Glomerular visceral epithelial cell (primary cell): Measurements from ENCODE around the gene PI4KA.
A peak's percentile ranks its signal among the peaks of the same experiment; 100 is the strongest.
"Not testable (repeated sequence)": the region's sequence is repeated elsewhere in the genome, so short reads cannot be mapped to it uniquely, and the experiment has no call there.

Source experiments
- DNase-seq: peaks from one replicate; pipeline ENCODE4 v3.0.0-alpha.2; 2016; ENCODE audit errors: extremely low spot score

Gene PI4KA

GRCh38 chr22:20858615-20859416 is at the start of gene PI4KA, which contains the start of gene SNAP29:
Gene PI4KA (minus strand): TSS chr22:20858811. CDS start chr22:20858725, 86 bp downstream.
Gene SNAP29 (plus strand): TSS chr22:20859007. CDS start chr22:20859111, 104 bp downstream.
- DNase-seq = peak; percentile 96

- no peak for DNase-seq
Observed at GRCh38 chr22:20906387-20906767, 47.8 kb upstream of the PI4KA start.

DNA sequence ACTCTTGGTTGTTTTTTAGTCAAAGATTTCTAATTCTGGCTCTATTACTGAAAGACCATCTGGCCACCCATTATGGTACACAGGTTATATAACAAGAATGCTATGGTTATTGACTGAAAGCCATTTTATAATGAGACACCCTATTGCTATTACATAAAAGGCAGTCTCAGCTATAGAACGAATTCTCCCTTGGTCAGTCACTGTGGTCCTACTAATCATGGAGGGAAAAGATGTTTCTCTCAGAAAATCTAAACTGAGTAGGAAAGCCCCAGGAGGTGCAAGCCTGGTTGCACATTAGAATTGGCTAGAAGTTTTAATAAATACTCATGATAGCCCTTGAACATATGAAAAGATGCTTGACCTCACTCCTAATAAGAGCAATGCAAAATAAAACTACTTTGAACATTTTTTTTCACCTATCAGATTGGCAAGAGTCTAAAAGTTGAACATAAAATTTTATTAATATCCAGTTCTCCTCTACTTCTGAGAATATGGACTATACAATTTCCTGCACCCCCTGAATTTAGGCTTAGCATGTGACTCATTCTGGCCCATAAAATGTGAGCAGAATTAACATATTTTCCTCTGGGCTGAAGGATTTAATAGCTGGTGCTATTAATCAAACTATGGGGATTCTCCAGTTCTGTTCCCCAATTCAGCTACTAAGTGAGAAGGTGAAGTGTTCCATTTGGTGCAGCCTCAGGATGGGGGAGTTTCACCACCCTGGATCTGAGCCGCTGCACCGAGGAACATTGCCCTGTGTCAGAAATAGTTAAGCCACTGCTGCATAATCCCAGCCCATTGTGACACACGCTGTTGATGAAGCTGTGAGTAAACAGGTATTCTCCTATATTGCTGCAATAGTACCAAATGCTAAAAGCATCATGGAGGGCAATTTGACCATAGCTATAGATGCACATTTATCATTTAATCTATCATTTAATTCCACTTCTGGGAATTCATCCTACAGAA is 47.1 kb upstream of the PI4KA start:
- no peak for DNase-seq

DNA sequence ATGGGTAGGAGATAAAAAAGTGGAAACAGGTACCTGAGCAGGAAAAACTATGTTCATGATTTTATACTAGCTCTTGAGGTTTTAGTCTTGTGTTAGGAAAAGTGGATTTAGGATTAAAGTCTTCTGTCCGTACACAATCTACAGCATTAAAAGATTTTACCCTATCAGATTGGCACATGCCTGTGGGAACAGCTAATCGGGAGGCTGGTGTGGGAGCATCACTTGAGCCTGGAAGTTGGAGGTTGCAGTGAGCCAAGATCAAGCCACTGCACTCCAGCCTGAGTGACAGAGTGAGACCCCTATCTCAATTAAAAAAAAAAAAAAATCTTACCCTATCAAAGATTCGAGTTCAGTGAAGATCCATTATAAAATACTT is 46.4 kb upstream of the PI4KA start:
- no peak for DNase-seq

- DNase-seq = peak; percentile 21
Observed at GRCh38 chr22:20904008-20904979, 45.7 kb upstream of the PI4KA start.

- DNase-seq = no peak
Observed at GRCh38 chr22:20903093-20903492, 44.5 kb upstream of the PI4KA start.

GRCh38 chr22:20901093-20902033 is 42.8 kb upstream of the PI4KA start:
- DNase-seq = not testable (repeated sequence)

DNA sequence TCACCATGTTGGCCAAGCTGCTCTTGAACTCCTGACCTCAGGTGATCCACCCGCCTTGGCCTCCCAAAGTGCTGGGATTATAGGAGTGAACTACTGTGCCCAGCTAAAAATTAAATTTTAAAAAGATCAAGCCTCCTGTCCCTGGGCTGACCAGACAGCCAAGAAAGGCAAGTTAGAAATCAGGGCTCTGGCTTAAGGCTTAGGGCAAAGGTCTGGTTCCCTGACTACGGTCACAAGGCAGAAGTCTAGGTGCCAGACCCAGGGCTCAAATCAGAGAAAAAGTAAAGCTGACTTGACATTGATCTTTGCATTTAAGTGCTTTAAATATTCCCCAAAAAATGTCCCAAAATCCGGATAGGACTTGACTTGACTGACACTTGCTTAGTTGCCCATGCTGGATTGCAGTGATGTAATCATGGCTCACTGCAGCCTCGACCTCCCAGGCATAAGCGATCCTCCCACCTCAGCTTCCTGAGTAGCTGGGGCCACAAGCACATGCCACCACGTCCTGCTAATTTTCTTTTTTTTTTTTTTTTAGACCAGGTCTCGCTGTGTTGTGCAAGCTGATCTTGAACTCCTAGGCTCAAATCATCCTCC is 41.3 kb upstream of the PI4KA start:
- no peak for DNase-seq

DNA sequence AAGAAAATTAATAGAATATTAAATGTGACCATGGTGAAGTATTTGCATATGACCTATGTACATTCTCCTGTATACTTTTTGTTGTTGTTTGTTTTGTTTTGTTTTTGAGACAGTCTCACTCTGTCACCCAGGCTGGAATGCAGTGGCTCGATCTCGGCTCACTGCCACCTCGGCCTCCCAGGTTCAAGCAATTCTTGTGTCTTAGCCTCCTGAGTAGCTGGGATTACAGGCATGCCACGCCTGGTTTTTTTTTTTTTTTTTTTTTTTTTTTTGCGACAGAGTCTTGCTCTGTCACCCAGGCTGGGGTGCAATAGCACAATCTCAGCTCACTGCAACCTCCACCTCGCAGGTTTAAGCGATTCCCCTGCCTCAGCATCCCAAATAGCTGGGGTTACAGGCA is 39.1 kb upstream of the PI4KA start:
- DNase-seq = not testable (repeated sequence)

GRCh38 chr22:20890975-20891374 is 32.4 kb upstream of the PI4KA start:
- DNase-seq = no peak

- DNase-seq = no peak
Observed at GRCh38 chr22:20889904-20890540, 31.4 kb upstream of the PI4KA start.

DNA sequence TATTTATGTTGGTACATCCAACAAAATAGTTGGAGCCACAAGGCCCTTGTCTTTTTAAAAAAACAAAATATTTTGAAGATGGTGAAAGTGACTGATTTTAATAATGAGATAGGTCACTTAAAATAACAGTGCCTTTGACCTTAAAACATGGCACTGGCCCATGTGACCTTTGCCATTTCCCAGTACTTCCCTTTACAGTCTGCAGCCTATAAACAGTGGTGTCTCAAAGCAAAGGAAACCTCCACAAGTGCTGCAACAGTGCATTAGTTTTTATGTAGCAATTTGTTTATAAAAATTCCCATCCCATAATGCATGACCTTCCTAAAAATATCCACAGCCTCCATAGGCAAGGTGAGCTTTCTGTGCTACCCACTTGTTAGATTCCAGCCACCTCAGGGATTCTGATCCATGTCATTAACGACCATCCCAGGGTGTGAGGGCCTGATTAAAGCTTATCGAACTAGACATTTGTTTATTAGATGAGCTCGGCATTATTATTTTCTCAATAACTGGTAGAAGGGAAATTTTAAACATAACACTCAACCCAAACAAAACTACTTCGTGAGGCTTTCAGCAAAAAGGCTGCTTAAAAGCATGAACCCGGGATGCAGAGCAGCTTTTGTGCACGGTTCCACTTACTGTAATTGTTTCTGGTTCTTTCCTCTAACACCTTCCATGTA is 30.6 kb upstream of the PI4KA start:
- no peak for DNase-seq

DNA sequence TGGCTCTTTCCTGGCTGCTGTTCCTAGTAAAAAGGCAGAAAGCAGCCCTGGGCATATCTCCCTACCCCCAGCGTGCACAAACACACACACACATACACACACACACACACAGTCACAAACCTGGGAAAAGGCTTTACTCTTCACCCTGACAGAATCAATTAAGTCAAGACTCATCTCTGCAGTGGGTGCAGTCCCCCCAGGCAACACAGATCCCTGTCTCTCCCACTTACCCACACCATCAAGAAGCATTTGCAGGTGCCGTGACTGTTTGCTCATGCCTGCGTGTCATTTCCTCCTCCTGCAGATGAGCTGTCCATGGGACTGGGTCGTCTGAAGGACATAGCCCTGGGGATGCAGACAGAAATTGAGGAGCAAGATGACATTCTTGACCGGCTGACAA is 28.8 kb upstream of the PI4KA start:
- DNase-seq = no peak

DNA sequence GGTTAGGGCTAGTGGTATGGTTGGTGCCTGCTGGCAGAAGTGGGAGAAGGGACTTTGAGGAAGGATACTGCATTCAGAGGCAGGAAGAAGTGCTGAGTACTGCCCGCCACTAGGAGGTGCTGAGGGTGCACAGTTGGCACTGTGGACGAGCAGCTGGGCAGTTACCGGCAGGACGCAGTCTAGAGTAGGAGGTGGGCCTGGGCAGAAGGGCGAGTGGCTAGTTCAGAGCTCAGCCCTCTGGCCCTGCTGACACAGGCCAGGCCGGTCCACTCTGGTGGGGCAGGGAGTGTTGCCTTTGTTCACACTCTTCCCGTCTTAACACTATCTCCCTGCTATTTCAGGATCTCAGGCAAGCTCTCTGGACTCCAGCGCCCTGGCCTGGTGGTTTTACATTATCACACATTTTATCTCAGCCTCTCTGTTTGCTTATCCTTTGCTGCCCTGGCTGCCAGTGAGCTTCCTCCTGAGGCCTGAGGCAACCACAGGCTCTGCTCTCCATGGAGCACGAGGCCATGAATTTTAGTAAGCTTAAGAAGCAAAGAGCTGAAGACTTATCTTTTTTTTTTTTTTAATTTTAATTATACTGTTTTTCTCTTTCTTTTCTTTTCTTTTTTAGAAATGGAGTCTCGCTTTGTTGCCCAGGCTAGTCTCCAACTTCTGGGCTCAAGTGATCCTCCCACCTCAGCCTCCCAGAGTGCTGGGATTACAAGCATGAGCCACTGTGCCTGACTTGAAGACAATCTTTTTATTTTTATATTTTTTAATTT is 27.1 kb upstream of the PI4KA start:
- peak; percentile 72 for DNase-seq

DNA sequence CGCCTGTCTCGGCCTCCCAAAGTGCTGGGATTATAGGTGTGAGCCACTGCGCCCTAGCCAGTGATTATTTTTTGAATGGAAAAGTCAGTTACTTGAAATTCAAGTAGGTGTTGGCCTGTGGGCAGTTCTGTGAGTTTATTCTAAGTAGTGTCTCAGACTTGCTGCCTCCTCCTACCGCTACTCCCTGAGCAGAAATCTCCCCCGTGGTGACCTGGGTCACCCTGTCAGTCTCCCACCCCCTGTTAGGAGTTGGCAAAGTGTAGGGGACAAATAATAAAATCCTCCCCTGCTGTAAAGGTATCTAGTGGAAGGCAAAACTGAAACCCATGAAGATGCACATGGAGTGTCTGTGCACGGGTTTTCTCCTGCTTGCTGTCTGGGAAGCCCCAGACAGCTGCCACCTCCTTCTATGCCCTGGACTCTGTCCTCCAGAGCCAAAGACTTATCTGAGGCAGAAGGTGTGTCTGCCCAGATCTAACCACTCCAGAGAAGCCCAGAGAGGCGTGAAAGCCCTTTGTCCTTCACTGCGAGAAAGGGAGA is 26.5 kb upstream of the PI4KA start:
- no peak for DNase-seq

GRCh38 chr22:20884454-20884853 is 25.8 kb upstream of the PI4KA start:
- DNase-seq = no peak

DNA sequence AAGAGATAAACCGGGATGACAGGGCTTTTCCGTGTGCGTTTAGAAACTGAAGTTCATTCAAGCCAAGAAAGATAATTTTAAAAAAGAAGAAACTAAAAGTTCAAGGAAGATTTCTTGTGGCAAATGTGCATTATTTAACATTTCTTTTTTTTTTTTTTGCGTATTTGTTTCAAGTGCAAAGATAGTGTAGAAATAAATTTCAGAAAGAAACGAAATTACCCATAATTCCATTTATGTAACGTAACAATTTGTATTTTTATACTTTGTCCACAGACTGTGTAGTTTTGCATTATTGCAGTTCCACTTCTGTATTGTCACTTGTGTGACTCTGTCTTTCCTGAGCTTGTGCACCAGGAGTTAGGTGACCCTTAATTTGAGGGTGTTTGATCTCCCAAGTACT is 24.2 kb upstream of the PI4KA start:
- no peak for DNase-seq
